Inflammatory macrophage treated with lipopolysaccharide for 4 hours (primary cell): ENCODE results near the gene TNXB.
"Not testable (repeated sequence)": the region's sequence is repeated elsewhere in the genome, so short reads cannot be mapped to it uniquely, and the experiment has no call there.

ENCODE experiments used
- DNase-seq: peaks from one replicate; pipeline ENCODE4 v3.0.0-alpha.2; 2020

TNXB gene

DNA sequence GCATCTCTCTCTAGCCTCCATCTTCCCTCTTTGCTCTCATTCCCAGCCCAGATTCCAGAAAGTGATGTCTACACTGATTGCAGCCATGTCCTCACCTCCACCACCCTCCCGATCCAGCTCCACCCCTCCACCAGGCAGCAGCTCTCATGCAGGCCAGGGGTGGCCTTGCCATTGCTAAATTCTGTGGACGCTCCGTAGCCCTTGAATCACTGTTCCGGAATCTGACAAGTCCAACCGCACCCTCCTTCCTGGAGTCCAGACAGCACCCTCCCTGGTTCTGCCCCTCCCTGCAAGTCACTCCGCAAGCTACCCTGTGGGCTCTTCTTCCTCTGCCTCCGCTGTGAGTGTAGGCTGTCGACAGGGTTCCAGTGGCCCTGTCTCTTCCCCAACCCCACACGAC, 26.2 kb downstream of the TNXB start:
- DNase-seq = no peak

DNA sequence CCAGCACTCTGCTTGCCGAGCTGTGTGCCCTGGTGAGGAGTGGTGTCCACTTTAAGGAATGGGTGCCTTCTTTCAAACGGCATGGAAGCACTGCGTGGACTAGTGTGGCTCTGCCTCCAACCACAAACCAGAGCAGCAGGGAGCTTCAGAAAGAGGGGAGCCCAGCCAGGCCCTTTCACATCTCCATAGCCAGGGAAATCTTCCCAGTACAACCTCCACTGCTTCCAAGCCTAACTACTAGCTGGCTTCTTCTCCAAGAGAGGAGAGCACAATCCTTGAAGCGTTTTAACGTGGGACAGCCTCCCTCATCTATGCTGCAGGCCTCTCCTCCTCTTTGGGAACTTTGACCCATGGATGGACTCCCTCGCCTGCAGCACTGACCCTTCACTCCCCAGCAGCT, 26.7 kb downstream of the TNXB start:
- no peak for DNase-seq

DNA sequence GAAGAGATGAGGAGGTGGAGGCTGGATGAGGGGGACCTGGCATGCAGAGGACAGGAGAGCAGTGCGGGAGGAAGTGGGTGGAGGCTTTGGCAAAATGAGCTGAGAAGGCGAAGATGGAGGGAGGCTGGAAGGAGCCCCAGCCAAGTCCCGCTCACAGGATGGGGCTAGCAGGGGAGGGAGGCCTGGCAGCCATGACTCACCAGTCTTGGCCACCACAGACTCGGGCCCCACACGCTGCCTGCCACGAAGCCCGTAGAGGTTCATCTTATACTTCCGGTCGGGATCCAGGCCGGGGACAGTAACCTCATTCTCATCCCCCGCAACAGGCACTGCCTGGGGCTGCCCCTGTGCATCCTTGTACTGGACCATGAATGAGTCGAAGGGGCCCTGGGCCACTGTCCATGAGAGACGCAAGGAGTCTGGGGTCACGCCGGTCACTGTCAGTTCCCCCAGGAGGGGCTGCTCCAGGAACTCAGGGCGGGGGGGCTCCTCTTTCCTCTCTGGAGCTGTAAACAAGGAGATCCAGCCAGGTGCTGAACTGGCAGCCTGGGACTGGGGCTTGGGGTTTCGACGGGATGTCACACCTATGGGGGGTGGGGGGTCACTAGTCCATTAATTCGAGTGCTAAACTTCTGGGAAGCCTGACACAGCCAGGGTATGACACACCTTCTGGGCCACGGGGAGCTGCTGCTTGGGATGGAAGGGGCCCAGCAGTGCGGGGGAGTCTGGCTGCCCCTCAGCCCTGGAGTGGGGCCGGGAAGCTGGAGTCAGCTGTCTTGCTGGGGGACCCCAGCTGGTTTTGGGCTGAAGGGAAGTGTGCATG, 27.8 kb downstream of the TNXB start:
- DNase-seq = no peak

DNA sequence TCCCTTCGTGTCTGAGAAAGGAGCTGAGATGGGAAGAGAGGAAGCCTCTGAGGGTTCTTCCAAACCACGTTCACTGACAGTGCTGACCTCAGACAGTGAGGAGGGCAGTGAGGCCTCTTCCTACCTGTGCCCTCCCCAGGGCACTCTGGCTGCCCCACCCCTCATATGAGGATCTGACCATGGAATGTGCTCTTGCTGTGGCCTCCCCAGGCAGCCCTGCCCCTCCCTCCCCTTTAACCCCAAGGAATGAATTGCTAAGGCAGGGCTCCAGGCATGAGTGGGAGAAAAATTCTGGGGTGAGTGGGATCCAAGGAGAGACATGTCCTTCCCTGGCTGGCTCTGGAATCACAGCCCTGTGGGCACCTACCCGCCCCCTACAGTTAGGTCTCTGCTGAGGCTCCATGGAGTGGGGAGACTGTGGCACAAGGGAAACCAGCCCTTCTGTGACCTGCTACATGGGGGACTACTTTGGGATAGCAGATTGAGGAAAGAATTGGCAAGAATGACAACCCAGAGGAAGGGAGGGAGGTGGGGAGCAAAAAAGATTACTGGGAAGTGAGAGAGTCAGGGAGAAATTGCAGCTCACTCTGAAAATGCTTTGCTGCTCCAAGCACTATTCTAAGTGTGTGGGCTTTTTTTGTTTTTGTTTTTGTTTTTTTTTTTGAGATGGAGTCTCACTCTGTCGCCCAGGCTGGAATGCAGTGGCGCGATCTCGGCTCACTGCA, 29.4 kb downstream of the TNXB start:
- no peak for DNase-seq

DNA sequence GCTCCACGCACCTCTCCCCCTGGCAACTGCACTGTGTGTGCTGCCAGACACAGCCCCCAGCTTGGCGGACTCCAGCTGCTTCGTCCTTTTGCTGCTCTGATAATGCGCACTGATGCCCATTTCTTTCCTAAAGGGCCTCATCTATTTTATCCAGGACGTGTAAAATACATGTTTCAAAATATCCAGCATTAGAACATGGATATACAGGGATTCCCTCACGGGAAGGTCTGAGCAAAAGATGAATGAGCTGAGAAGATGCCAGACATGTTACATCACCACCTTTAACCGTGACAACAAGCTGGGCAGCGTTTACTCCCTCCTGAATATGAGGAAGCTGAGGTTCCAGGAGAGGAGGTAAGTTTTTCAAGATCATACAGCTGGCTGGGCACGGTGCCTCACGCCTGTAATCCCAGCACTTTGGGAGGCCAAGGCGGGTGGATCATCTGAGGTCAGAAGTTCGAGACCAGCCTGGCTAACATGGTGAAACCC, 32.8 kb downstream of the TNXB start:
- no peak for DNase-seq

DNA sequence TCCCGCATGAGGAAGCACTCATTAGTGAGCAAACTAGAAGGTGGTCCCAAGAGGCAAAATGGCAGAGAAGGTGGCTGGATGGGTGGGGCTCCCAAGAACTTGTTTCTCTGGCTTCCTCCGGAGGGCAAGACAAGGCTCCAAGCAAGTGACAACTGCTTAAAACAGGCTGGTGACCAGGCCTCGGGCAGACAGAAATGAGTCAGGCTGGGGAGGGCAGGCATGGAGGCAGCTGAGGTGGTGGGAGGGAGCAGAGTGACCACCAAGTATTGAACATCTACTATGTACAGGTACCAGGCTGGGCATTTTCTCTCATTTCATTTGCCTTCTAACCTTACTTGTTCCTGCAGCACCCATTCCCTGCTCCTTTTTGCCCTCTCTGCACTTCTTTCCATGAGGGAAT, 33.4 kb downstream of the TNXB start:
- no peak for DNase-seq

DNA sequence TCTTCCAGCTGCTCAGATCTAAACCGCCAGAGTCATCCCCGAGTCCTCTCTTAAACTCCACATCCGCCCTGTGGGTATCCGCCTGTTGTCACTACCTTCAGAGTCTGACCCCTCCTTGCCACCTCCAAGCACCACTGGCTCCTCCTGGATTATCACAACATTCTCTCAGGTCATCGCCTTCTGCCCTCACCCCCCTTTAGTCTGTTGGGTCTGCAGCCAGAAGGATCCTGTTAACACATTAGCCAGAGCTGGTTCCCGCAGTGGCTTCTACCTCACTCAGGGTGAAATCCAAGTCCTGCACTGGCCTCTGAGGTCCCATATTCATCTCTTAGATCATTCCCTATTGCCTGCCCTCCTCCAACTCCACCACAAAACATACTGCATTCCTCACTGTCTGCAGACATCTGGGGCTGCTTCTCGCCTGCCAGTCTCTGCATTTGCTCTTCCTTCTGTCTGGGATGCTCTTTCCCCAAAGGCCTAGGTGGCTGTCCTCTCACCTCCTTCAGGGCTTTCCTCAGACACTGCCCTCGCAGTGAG, 34.1 kb downstream of the TNXB start:
- no peak for DNase-seq

DNA sequence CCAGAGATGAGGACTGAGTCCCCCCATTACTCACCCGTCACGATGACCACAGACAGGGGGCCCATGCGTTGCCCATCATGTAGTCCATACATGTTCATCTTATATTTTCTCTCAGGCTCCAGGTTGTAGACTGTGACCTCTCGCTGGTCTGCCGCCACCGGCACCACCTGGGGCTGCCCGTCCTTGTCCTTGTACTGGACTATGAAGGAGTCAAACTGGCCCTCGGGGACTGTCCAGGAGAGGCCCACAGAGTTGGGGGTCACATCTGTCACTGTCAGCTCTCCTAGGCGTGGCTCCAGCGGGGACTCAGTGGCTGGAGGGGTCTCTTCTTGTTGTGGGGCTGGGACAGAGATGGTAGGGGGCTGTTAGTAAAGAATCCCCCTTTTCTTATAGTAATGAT, 35.5 kb downstream of the TNXB start:
- no peak for DNase-seq

DNA sequence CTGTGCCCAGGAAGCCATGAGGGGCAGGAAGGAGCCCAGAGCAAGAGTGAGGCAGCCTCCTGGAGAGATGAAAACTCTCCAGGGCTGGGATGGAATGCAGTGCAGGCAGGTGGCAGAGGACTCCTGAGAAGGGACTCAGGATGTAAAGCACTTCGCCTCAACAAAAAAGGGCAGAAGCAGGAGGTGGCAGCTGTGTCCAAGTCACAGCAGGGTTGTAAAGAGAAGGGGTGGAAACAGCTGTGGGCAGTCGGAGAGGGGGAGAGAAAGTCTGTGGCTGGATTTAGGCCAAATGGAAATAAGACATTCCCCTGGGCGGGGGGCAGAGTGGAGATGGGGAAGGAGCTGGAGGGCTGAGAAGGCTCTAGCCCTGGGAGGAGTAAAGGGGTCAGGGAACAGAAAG, 36.0 kb downstream of the TNXB start:
- DNase-seq = no peak

DNA sequence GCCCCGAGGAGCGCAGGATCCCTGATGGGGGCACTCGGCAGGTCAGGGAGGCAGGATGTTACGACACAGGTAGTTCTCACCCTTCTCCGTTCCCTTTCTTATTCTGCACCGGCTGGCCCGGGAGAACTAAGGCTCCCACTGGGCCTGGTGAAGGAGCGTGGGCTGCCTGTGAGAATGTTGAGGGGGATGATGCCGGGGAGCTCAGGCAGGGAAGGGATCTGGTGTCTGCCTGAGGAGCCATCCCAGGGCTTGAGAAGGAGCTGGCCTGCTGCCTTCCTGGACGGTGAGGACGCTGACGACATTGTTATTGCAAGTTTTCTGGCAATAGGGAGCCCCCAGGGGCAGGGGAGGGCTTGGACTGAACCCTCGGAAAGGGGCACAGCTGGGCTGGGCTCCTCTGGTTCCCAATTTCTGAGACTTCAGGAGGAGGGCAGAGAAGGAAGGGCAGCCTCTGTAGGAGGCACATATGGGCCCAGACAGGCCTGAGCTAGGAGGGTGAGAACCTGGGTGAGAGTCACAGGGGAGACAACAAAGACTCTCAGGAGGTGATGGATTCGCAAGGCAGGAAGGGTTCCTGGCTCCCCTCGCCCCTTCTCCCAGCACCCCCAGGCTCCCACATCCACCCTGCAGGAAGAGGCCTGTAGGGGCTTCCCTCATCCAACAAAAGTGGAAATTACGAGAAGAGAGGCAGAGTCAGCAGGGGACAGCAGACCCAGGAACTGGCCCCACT, 38.2 kb downstream of the TNXB start:
- DNase-seq = no peak

DNA sequence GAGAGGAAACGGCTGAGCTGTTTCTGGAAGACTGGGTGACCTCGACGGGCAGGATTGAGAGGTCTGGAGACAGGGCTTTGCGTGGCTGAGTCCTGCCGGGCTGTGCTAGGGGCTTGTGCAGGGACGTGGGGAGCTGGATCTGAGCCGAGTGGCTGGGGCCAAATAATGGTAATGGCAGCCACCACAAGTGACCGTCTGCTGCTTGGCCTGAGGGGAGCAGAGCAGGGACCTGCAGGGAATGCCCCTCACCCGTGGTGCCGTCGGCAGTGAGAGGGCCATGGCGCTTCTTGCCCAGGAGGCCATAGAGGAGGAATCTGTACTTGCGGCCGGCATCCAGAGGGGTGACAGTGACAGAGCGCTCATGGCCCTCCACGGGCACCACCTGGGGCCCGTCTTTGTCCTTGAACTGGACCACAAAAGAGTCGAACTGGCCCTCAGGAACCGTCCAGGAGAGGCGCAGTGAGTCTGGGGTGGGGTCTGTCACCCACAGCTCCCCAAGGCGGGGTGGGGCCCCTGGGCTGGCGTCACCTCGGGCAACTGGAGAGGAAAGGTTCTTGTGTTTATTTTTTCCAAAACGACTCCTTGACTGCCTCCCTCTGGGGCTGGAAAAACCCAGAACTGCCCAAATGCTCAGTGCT, 39.1 kb downstream of the TNXB start:
- no peak for DNase-seq

DNA sequence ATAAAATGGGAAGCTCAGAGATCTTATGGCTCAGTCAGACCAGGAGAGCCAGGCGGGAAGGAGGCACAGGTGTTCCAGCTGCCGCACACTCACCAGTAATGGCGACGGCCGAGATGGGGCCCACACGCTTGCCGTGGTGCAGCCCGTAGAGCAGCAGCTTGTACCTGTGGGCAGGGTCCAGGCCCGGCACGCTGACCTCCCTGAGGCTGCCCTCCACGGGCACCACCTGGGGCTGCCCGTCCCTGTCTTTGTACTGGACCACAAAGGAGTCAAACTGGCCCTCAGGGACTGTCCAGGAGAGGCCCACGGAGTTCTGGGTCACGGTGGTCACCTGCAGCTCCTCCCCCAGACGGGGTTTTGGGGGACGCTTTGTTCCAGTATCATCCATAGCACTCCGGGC, 39.7 kb downstream of the TNXB start:
- DNase-seq = no peak

DNA sequence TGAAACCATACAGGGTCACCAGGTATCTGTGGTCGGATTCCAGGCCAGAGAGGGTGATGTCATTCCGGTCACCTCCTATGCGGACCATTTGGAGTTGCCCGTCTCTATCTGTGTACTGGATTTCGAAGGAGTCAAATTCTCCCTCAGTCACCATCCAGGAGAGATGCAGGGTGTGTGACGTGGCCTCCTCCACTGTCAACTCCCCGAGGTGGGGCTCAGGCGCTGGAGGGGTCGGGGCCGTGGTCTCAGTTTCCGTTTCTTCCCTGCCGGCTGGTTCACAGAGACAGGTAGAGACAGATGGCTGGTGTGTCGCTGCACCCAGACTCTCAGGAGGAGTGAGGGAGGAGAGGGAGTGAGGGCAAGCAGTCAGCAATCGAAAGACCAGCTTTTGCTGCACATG, 40.3 kb downstream of the TNXB start:
- no peak for DNase-seq

DNA sequence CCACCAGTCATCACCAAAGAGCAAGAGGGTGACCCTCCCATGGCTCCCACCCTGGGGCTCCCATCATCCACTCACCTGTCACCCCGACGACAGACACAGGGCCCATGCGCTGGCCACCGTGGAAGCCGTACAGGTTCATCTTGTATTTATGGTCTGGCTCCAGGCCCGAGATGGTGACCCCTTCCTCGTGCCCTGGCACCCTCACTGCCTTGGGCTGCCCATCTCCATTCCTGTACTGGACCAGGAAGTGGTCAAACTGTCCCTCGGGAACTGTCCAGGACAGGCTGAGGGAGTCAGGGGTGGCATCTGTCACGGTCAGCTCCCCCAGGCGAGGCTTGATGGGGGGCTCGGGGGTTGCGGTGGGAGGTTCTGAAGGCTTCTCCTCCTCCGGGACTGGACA, 40.8 kb downstream of the TNXB start:
- DNase-seq = not testable (repeated sequence)

DNA sequence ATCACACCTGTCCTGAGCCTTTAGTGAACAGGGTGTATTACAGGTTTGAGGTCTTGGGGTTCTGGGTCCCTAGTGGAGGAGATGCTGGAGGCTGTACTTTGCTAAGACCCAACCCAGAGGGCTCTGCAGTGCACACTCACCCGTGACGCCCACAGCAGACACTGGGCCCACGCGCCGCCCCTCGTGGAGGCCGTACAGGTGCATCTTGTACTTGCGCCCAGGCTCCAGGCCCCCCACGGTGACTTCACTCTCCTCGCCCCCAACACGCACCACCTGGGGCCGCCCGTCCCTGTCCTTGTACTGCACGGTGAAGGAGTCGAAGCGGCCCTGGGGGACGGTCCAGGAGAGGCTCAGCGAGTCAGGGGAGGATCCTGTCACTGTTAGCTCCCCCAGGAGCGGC, 41.6 kb downstream of the TNXB start:
- not testable (repeated sequence) for DNase-seq

DNA sequence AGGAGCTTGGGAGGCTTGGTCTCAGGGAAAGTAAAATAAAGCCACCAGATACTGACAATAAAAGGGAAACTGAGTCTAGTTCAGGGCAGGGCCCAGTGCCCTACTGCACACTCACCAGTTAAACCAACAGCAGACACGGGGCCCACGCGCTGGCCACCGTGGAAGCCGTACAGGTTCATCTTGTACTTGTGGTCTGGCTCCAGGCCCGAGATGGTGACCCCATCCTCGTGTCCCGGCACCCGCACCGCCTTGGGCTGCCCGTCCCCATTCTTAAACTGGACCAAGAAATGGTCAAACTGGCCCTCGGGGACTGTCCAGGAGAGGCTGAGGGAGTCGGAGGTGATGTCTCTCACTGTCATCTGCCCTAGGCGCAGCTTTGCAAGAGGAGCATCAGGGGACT, 44.4 kb downstream of the TNXB start:
- DNase-seq = no peak

DNA sequence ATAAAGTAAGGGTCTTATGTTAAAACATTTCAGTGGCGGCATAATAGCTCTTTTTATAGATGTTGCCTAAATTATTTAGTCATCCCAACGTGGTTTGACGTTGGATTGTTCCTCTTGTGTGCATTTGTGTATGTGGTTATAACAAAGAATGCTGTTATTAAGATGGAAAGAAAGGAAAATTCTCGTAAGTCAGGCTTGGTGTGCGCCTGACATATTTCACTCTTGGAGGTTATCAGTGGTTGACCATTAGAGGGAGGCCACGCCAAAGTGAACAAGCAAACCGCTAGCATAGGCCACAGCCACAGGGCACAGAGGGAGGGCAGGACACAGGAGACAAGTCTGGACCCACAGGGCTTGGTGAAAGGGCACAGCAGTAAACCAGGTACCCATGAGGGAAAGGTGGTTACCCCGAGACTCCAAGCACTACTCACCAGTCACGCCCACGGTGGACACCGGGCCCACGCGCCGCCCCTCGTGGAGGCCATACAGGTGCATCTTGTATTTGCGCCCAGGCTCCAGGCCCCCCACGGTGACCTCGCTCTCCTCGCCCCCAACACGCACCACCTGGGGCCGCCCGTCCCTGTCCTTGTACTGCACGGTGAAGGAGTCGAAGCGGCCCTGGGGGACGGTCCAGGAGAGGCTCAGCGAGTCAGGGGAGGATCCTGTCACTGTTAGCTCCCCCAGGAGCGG, 48.0 kb downstream of the TNXB start:
- DNase-seq = no peak

DNA sequence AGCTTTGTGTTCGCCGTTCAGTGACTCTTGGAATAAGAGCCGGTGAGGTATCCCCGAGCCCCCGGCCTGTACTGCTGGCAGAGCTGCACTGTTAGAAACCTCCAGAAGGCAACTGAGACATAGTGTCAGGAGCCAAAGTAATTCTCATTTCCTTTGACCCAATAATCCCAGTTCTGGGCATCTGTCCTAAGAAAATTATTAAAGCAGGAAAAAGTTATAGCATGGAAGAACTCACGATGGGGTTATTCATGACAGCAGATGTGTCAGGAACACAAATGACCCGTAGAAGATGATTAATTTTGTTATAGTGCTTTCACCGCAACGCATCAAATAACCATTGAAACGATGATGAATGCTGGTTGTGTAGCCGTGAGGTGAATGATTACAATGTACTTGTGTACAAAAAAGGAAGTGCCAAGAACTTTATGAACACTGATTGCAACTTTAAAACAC, 50.6 kb downstream of the TNXB start:
- no peak for DNase-seq

DNA sequence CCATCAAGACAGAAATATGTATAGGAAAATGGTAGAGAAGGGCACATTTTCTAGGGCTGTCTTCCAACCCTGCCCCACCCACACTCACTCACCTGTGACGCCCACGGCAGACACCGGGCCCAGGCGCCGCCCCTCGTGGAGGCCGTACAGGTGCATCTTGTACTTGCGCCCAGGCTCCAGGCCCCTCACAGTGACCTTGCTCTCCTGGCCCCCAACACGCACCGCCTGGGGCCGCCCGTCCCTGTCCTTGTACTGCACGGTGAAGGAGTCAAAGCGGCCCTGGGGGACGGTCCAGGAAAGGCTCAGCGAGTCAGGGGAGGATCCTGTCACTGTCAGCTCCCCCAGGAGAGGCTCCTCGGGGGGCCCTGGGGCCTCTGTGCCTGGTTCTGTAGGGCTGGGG, 51.2 kb downstream of the TNXB start:
- DNase-seq = no peak

DNA sequence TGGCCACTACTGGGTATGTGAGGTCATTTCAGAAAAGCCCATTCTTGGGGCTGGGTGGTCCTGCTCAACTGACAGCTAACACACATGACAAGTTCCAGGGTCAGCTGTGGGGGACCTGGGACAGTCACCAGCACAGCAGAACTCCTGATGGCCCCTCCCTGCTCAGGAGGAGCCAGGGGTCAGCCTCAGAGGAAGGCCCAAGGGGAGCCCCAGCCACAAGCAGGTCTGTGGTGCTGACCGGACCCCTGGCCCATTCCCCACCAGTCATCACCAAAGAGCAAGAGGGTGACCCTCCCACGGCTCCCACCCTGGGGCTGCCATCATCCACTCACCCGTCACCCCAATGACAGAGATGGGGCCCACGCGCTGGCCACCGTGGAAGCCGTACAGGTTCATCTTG, 52.9 kb downstream of the TNXB start:
- no peak for DNase-seq

DNA sequence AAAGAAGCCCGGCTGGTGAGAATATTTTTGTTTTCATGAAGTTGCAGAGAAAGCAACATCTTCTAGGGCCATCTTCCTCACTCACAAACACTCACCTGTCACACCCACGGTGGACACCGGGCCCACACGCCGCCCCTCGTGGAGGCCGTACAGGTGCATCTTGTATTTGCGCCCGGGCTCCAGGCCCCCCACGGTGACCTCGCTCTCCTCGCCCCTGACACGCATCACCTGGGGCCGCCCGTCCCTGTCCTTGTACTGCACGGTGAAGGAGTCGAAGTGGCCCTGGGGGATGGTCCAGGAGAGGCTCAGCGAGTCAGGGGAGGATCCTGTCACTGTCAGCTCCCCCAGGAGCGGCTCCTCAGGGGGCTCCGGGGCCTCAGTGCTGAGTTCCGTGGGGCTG, 53.4 kb downstream of the TNXB start:
- not testable (repeated sequence) for DNase-seq

DNA sequence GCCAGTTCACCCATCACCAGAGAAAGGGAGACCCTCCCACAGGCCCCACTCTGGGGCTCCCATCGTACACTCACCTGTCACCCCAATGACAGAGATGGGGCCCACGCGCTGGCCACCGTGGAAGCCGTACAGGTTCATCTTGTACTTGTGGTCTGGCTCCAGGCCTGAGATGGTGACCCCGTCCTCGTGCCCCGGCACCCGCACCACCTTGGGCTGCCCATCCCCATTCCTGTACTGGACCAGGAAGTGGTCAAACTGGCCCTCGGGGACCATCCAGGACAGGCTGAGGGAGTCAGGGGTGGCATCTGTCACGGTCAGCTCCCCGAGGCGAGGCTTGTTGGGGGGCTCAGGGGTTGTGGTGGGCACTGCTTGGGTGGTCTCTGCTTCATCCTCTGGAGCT, 55.8 kb downstream of the TNXB start:
- DNase-seq = not testable (repeated sequence)
